Suprapubic skin (tissue), 4 donors: Measurements from ENCODE around the gene NLN.

Experiments
- EP300 ChIP-seq: sonication (generic); formaldehyde crosslinking; IDR thresholded peaks from one replicate; pipeline ENCODE4 v1.6.1; 2017; ENCODE audit warnings: antibody characterized with exemption
- POLR2A ChIP-seq, 2 donors: fragments of 450-650 bp; IDR thresholded peaks; one replicate each; pipeline ENCODE4 v1.6.1; 2017; ENCODE audit warnings: antibody characterized with exemption in 2 of 2, mild to moderate bottlenecking in 2 of 2, moderate library complexity in 2 of 2
- POLR2AphosphoS5 ChIP-seq, 3 donors: sonication (generic); formaldehyde crosslinking; IDR thresholded peaks; one replicate each; pipeline ENCODE4 v1.6.1; 2017; ENCODE audit warnings: antibody characterized with exemption in 3 of 3
- TF ChIP-seq, protein P1 (sequence below), 2 donors: fragments of 200-600 bp in 1 of 2; fragments of 450-650 bp in 1 of 2; sonication (generic) in 1 of 2; IDR thresholded peaks; one replicate each; pipeline ENCODE4 v1.5.1; 2016 to 2019; ENCODE audit warnings: antibody characterized with exemption in 2 of 2, mild to moderate bottlenecking in 1 of 2, moderate library complexity in 1 of 2

DNA sequence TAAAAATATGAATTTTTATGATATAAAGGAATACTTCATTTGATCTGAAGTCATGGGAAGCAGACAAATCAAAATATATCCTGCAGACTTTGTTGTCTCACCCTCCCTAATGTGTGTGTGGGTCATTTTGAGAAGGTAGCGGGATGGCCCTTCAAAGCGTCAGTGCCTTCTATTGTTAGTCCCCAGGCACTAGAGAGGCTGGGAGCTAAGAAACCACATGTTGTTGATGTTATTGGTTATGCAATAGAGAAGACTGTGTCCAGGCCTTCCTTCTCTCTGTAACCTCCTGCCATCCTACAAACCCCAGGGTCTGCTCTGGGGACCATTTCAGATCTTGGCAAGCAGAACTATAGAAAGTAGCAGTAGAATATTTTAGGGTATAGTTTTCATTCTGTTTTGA lies 94.7 kb downstream of the NLN start:
- TF ChIP-seq, protein P1, sequence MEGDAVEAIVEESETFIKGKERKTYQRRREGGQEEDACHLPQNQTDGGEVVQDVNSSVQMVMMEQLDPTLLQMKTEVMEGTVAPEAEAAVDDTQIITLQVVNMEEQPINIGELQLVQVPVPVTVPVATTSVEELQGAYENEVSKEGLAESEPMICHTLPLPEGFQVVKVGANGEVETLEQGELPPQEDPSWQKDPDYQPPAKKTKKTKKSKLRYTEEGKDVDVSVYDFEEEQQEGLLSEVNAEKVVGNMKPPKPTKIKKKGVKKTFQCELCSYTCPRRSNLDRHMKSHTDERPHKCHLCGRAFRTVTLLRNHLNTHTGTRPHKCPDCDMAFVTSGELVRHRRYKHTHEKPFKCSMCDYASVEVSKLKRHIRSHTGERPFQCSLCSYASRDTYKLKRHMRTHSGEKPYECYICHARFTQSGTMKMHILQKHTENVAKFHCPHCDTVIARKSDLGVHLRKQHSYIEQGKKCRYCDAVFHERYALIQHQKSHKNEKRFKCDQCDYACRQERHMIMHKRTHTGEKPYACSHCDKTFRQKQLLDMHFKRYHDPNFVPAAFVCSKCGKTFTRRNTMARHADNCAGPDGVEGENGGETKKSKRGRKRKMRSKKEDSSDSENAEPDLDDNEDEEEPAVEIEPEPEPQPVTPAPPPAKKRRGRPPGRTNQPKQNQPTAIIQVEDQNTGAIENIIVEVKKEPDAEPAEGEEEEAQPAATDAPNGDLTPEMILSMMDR (IDR thresholded peaks at IDR 0.05): no peak
- TF ChIP-seq POLR2A (IDR thresholded peaks at IDR 0.05) (no peak), POLR2AphosphoS5 (IDR thresholded peaks at IDR 0.05) (no peak), EP300 (no peak)
